ENCODE measurements around the gene PRRX2.

The PRRX2 gene

DNA sequence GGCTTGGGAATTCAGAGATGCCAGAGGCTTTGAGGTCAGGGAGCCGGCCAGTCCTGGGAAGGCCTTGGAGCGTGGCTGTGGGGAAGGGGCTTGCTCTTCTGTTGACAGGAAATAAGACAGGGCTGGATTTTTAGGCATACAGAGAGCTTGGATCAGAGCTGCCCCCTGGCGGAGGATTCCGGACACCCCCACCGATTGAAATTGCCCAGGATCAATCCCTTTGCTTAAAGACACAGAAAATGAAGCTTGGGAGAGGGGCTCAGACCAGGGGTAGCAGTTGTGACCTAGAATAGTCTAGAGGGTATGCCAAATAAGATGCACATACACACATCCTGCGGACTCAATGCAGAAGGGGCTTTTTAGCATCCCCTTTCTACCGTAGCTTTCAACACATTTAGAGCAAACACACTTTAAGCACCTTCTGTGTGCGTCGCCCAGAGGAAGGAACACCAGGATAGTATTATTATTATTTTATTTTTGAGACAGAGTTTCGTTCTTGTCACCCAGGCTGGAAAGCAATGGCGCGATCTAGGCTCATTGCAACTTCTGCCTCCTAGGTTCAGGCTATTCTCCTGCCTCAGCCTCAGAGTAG, 41.2 kb upstream of the PRRX2 start:
- TF ChIP-seq, protein P1, sequence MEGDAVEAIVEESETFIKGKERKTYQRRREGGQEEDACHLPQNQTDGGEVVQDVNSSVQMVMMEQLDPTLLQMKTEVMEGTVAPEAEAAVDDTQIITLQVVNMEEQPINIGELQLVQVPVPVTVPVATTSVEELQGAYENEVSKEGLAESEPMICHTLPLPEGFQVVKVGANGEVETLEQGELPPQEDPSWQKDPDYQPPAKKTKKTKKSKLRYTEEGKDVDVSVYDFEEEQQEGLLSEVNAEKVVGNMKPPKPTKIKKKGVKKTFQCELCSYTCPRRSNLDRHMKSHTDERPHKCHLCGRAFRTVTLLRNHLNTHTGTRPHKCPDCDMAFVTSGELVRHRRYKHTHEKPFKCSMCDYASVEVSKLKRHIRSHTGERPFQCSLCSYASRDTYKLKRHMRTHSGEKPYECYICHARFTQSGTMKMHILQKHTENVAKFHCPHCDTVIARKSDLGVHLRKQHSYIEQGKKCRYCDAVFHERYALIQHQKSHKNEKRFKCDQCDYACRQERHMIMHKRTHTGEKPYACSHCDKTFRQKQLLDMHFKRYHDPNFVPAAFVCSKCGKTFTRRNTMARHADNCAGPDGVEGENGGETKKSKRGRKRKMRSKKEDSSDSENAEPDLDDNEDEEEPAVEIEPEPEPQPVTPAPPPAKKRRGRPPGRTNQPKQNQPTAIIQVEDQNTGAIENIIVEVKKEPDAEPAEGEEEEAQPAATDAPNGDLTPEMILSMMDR (IDR thresholded peaks at IDR 0.05; ENCODE audit: unreplicated experiment in 3 of 3) = peak; percentile 56 to 65 (median 59)
- H3K4me1 Mint-ChIP-seq = peaks cover 36% of the 10 kb centered on the region
- peak overlapping the region; percentile 79 to 86 (median 85) for H3K4me3 Mint-ChIP-seq
- no peaks in the 10 kb centered on the region for H3K36me3 Mint-ChIP-seq (ENCODE audit: low read depth)
- no peaks in the 10 kb centered on the region for H3K9me3 Mint-ChIP-seq
- peaks cover 8% of the 10 kb centered on the region for H3K27me3 Mint-ChIP-seq (ENCODE audit: low read depth)
- H3K27ac Mint-ChIP-seq = peak overlapping the region; percentile 65 to 93 (median 77)

DNA sequence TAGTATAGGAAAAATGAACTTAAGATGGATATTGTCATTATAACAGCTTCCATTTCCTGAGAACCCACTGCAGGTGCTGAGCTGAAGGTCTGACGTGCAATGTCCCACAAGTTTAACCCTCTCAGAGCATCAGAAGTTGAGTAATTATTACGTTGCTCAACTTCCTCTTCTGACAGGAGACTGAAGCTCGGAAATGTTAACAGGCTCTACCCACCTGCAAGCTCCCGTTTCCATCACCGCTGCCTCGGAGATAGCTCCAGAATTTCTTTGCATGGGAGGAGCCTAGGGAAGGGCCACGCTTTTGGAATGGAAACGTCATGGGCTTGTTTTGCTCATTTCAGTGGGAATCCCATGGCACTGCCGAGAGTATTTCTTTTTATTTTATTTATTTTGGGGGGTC, 40.5 kb upstream of the PRRX2 start:
- no peaks in the 10 kb centered on the region for H3K9me3 Mint-ChIP-seq
- H3K4me3 Mint-ChIP-seq = peak overlapping the region; percentile 74 to 86 (median 79)
- H3K27me3 Mint-ChIP-seq (ENCODE audit: low read depth) = peaks cover 8% of the 10 kb centered on the region
- no peak overlapping the region for H3K27ac Mint-ChIP-seq
- H3K36me3 Mint-ChIP-seq (ENCODE audit: low read depth) = no peaks in the 10 kb centered on the region
- H3K4me1 Mint-ChIP-seq = peaks cover 35% of the 10 kb centered on the region
- TF ChIP-seq, protein P1 (IDR thresholded peaks at IDR 0.05; ENCODE audit: unreplicated experiment in 3 of 3) = no peak

DNA sequence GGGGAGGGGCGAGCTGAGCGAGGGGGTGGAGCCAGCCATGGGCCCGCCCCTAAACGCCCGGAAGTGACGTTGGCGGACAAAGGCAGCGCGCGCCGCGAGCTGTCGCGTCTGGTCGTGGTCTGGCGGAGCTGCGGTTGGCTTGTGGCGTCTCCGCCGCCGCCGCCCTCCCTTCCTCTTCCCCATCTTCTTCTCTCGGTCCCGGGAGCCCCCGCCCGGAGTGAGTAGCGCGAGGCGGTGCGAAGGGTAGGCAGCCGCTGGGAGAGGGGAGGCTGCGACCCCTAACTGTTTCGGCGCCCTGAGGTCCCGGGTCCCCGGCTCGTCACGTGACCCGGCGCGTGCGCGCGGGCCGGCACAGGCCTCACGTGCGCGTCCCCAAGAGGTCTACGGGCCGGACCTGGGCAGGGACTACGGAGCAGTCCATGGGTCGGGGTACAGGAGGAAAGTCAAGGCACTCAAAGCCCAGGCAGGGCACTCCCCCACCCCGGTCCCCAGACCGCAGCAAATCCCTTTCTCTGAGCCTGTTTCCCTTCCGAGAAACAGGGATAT, 39.3 kb upstream of the PRRX2 start, which contains the start of gene NTMT1:
Gene NTMT1, plus strand, starts transcription at position 85 of the 546 bp plus-strand sequence. CDS start 6,541 bp downstream, outside the sequence.
- TF ChIP-seq, protein P1 (IDR thresholded peaks at IDR 0.05; ENCODE audit: unreplicated experiment in 3 of 3) = no peak
- H3K4me1 Mint-ChIP-seq = peaks cover 46% of the 10 kb centered on the region
- H3K4me3 Mint-ChIP-seq = peak within 1 kb of the TSS; percentile 79 to 87 (median 86)
- H3K9me3 Mint-ChIP-seq = no peaks in the 10 kb centered on the region
- peaks cover 4% of the 10 kb centered on the region for H3K27me3 Mint-ChIP-seq (ENCODE audit: low read depth)
- H3K27ac Mint-ChIP-seq = peak within 1 kb of the TSS; percentile 82 to 92 (median 85)
- peaks cover under 1% of the 10 kb centered on the region for H3K36me3 Mint-ChIP-seq (ENCODE audit: low read depth)

DNA sequence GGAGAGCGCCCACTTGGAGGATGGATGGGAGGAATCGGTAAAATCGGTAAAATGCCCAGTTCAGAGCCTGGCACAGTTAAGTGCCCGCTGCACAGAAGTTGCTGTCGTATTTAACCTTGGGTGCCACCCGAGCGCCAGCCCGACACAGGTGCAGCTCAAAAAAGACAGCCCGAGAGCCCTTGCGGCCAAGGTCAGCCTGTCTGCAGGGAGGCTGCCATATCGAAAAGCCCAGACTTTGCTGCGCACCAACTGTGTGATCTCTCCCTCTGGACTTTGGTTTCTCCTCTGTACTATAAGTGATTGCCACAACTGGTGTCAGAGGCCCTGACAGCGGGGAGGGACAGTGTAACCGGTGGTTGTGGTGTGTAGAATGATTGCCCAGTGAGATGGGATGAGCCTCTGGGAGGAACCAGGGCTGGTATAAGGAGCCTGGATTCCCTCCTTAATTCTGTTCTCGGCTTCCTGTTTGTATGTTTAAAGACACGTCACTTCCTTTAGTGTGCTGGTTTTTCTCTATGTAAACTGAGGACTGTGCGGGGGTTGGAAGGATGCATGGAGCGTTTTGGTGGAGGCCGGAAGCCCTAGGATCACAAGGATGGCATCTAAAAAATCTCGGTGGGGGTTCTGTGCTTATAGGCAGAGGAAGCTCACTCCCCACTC, 38.7 kb upstream of the PRRX2 start:
- TF ChIP-seq, protein P1 (IDR thresholded peaks at IDR 0.05; ENCODE audit: unreplicated experiment in 3 of 3) = no peak
- Mint-ChIP-seq H3K27ac (peak overlapping the region; percentile 82 to 92 (median 85)), H3K27me3 (ENCODE audit: low read depth) (no peaks in the 10 kb centered on the region), H3K36me3 (ENCODE audit: low read depth) (peaks cover 5% of the 10 kb centered on the region), H3K4me3 (peak overlapping the region; percentile 79 to 87 (median 86)), H3K9me3 (no peaks in the 10 kb centered on the region), H3K4me1 (peaks cover 52% of the 10 kb centered on the region)

DNA sequence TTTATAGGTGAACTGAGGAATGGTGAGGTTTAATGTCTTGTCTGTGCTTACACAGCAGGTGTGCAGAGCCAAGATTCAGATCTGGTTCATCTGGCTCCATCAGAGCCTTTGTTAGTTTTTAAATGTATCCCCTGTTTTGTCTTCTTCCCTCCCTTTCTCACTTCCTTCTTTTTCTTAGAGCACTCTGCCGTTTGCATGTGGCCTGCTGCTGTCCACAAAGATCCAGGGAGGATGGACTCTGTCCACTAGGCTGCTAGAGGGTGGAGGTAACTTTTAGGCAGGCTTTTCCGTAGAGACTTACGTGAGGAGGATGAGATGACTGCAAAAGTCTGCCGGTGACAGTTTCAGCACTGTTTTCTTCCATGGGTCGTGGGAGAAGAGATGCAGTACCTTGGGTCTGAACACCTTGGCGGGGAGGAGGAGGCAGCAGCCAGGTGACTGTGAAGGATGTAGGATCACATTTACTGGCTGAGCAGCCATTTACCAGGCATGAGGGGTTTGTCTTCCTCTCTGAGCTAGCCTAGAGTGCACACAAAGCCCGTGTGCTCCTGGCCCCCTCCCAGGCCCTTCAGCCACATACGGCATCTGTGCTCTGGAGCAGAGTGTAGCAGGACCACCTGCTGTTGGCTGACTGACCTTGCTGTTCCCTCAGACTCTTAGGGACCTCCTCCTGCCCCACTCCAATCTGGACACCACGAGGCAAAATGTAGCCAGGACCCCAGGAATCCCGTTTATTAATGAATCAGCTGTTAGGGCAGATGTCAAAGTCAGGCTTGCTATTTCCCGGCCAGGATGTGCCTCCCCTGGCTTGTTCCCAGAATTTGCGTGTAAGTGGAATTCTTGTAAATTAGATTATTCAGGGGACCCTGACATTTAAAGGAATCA, 37.6 kb upstream of the PRRX2 start:
- peaks cover 10% of the 10 kb centered on the region for H3K36me3 Mint-ChIP-seq (ENCODE audit: low read depth)
- peak overlapping the region; percentile 79 to 87 (median 86) for H3K4me3 Mint-ChIP-seq
- peak overlapping the region; percentile 78 to 85 (median 82) for H3K27ac Mint-ChIP-seq
- TF ChIP-seq, protein P1 (IDR thresholded peaks at IDR 0.05; ENCODE audit: unreplicated experiment in 3 of 3) = no peak
- H3K27me3 Mint-ChIP-seq (ENCODE audit: low read depth) = no peaks in the 10 kb centered on the region
- no peaks in the 10 kb centered on the region for H3K9me3 Mint-ChIP-seq
- H3K4me1 Mint-ChIP-seq = peaks cover 54% of the 10 kb centered on the region
